Measurements from ENCODE around the gene COPS7A.

- no peak for TF ChIP-seq CTCF (conservative IDR thresholded peaks at IDR 0.05; ENCODE audit: low read length)
- no peak for TF ChIP-seq EZH2phosphoT487 (IDR thresholded peaks at IDR 0.05; ENCODE audit: borderline replicate concordance, low read depth, low read length)
Measured at GRCh38 chr12:6778217-6778573, 54.3 kb downstream of the COPS7A start.
